Adrenal gland (tissue), 5 donors: Measurements from ENCODE around the gene KCNN3.

Source experiments
- POLR2A ChIP-seq, 2 donors: fragments of 450-650 bp; IDR thresholded peaks; one replicate each; pipeline ENCODE4 v1.6.1; 2017; ENCODE audit warnings: antibody characterized with exemption in 2 of 2, mild to moderate bottlenecking in 2 of 2, moderate library complexity in 1 of 2
- TF ChIP-seq, protein P1 (sequence below), 6 experiments: fragments of 450-650 bp in 4 of 6; fragments of 200-600 bp in 2 of 6; sonication (generic) in 1 of 6; IDR thresholded peaks; 1 replicate in 5 of 6; 2 replicates in 1 of 6; pipeline versions ENCODE4 v1.5.1 to v1.8.0; 2016 to 2021; ENCODE audit warnings: antibody characterized with exemption in 6 of 6, mild to moderate bottlenecking in 2 of 6, moderate library complexity in 1 of 6
- donor health status: DM: no; HTN: no; CAD: no.

DNA sequence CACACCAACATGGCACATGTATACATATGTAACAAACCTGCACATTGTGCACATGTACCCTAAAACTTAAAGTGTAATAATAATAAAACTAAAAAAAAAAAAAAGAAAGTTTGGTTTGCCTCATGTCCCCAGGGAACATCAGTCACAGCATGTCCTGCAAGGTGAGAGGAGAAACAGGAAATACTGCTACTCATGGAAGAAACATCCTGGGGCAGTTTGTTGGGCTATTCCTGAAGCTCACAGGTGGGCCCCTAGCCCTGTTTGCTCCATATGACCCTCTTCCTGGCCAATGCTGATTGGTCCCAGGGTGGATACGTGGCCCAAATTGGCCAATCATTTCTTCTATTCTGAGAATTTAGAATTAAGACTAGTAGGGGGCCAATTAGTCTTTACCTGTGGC lies 158.7 kb downstream of the KCNN3 start:
- no peak for TF ChIP-seq POLR2A (IDR thresholded peaks at IDR 0.05)
- TF ChIP-seq, protein P1, sequence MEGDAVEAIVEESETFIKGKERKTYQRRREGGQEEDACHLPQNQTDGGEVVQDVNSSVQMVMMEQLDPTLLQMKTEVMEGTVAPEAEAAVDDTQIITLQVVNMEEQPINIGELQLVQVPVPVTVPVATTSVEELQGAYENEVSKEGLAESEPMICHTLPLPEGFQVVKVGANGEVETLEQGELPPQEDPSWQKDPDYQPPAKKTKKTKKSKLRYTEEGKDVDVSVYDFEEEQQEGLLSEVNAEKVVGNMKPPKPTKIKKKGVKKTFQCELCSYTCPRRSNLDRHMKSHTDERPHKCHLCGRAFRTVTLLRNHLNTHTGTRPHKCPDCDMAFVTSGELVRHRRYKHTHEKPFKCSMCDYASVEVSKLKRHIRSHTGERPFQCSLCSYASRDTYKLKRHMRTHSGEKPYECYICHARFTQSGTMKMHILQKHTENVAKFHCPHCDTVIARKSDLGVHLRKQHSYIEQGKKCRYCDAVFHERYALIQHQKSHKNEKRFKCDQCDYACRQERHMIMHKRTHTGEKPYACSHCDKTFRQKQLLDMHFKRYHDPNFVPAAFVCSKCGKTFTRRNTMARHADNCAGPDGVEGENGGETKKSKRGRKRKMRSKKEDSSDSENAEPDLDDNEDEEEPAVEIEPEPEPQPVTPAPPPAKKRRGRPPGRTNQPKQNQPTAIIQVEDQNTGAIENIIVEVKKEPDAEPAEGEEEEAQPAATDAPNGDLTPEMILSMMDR (IDR thresholded peaks at IDR 0.05), result no peak
